NCI-H1930 (cell line): ENCODE data around the gene BACE2.

Experiments used
- DNase-seq, 2 experiments: peaks; one replicate each; lab custom pipeline; 2025; lab: John Stamatoyannopoulos, UW

Gene BACE2

GRCh38 chr21:41322496-41323382, 154.8 kb downstream of the BACE2 start:
- DNase-seq = no peak

DNA sequence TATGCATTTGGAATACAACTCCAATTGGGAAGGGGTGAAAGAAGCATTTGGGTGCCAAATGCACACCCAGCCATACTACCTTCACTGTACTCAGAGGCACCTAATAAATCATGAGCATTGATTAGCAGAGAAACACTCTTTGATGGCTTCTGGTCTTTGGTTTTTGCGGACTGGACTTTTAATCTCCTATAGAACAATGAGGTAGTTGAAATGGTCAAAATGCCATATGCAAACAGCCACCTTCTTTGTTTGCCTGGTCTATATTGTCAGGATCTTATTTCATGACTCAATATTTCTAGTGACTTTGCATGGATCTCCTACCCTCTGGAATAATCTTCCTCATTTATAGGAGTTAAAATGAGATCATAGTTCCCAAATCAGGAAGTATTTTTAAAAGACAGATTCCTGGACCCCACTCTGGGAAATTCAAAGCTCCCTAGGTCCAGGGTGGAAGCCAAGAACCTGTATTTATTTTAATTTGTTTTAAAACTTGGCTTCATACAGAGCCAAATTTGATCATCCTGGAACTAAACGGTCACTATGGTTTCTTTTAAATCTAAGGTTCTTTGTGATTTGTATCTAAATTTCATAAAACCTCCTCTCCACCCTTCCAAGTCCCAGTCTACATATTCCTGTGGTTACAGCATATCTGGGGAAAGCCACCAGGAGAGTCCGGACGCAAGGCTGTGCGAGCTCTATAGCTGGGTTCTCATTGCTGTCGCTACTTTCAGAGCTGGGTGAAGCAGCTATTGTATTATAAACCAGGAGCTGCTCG, 157.4 kb downstream of the BACE2 start:
- no peak for DNase-seq

- no peak for DNase-seq
Observed at GRCh38 chr21:41326414-41327080, 158.6 kb downstream of the BACE2 start.

DNA sequence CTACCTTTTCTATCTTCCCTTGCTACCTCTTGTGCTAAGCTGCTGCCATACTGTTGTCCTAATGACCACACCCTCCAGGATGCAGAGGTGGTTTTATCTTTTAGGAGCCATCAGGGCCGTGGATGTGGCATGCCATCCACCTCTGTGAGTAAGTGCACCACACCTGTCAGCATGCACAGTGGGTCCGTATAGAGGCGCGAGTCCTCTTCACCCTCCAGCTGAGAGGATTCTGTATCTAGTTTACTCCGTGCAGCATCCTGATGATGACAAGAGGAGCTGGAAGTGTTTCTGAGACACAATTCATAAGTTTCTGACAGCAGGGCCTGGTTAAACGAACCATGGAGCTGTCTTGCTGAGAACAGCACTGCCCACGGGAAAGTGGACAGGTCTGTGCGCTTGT, 159.8 kb downstream of the BACE2 start:
- no peak for DNase-seq

GRCh38 chr21:41328660-41329607, 161.0 kb downstream of the BACE2 start:
- DNase-seq = no peak
